HG02759 (cell line): ENCODE measurements around the gene WNT3A.

Source experiments
- ATAC-seq: cut with Tn5 transposase; IDR thresholded peaks from one replicate; pipeline ENCODE4 v1.9.1; 2021; ENCODE audit warnings: mild to moderate bottlenecking, moderate library complexity; ENCODE audit not compliant: unreplicated experiment

The WNT3A gene

DNA sequence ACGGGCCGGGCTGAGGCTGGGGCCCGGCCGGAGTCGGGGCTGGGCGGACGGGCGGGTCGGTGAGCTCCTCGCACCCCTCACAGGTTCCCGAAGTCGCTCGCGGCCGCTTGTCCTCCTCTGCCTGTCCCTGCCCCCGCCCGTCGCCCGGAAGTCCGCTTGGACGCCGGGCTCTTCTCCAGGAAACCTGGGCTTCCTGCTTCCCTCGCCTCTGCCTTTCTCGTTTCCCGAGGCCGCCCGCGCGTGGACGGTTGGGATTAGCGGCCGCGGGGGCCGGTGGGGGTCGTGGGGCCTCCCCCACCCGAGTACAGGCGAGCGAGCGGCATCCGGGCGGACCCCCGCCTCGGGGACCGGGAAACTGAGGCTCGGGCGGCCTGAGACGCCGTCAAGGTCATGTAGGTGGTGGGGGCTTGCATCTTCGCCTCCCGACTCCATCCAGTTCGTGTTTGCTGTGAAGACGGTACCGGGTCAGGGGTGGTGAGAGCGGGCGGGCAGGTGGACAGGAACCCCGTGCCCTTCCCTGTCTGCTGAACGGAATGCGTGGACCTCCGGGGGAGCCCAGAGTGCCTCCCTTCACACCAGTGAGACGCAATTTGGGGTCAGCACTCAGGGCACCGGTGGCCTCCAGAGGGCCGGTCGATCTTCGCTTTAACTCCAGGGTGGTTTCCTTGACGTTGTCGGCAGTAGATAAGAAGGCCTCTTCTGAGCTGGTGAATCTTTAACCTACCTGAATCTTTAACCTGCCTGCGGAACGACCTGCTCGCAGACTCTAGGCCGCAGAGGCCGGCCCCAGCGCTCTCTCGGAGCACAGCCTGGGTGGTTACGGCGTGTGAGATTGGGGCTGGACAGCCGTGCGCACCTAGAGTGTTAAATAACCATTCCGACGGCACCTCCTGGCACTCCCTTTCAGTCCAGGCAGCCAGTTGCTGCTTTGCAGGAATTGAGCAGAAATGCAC lies 76.4 kb downstream of the WNT3A start:
- peak; percentile 26 for ATAC-seq

DNA sequence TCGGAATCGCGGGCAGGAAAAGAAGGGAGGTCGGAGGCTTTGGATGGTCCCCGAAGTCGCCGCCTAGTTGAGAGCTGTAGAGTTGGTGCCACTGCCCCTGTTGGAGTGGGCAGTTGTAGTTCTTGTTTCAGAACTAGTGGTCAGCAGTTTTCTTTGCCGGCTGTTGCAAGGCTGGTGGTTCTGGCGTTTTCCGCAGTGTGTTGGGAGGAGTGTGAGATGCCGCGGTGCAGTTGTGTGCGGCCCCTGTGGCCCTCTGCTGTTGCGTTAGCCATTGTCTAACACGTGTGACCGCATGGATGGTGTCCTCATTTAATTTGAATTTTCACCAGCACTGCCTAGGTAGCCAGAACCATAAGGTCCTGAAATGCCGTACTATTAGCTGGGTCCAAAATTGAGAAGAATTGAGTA lies 77.1 kb downstream of the WNT3A start:
- no peak for ATAC-seq

DNA sequence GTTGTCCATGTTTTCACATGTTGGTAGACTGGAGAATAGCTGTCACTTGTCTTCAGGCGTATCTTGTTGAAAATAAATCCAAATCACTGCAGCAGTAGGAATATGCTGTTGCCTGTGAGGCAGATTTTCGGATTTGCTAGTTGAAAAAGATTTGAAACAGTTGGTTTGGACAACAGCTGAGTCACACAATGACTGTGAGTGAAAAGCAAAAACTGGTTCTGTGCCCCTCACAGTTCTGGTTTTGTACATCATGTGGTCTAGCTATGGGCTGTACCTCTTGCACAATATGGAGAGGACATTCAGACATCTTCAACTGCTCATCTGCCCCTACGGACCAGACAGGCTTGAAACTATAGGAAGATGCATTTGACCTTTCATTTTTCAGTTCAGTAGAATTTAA lies 77.5 kb downstream of the WNT3A start:
- no peak for ATAC-seq

DNA sequence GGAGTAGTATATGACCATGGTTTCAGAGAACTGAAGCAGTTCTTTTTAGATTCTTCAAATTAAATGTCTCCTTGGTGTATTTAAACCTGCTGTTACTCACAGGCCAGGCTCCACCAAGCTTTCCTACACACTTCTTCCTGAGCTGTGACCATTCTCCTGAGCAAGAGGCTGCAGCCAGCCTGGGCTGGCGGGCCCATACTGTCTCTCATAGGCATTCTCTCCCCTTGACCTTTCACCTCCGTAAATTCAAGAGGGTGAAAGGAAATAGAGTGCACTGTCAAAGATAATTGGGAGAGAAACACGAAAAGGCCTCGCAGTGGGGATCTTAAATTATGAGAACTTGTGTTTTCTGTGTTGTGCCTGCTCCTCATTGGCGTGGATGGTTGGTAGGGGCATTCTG lies 78.0 kb downstream of the WNT3A start:
- ATAC-seq: no peak

DNA sequence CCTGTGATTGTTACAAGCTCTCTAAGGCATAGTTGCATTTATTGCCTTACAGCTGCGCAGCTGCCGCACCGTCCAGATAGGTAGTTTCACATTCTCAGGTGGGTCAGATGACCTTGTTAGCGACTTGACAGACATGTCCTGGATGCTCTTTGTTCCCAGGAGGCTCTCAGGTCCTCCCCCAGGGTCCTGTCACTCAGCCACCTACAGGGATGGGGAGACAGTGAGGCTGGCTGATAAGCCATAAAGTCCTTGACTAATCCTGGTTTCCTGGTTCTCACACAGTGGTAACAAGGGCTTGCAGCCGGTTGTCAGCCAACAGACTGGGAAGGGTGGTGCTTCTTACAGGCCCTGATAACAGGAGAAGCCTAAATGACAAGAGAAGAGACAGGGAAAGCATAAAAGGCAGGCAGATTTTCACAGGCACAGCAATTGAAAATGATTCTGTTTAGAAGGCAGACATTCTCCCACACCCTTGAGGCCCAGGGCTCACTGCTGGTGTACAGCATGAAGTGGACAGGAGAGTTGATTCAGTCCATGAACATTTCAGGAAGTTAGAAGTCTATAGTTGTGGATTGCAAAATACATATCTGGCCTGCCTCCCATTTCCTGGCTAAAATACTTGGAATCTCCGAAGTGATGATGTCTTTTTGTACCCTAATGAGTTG lies 78.6 kb downstream of the WNT3A start:
- ATAC-seq: no peak

DNA sequence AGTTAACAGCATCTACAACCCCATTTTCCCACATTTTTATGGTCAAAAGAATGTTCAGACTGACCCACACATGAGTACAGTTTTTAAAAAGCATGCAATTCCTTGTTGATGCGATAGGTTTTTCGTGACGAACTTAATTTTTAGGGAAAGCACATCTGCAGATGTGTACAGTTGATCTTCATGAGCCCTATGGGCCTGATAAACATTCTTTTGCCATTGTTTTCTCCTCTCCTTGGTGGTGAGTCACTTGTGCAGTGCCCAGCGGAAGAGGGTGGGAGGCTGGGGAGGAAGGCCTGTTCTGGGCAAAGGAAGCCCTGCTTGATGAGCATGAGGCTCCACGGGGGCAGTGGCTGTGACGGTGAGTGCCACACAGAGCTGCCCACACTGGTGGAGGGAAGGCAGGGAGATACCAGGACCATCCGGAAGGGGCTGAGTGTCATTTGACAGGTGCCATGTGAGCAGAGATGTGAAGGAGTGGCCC lies 81.0 kb downstream of the WNT3A start:
- no peak for ATAC-seq

DNA sequence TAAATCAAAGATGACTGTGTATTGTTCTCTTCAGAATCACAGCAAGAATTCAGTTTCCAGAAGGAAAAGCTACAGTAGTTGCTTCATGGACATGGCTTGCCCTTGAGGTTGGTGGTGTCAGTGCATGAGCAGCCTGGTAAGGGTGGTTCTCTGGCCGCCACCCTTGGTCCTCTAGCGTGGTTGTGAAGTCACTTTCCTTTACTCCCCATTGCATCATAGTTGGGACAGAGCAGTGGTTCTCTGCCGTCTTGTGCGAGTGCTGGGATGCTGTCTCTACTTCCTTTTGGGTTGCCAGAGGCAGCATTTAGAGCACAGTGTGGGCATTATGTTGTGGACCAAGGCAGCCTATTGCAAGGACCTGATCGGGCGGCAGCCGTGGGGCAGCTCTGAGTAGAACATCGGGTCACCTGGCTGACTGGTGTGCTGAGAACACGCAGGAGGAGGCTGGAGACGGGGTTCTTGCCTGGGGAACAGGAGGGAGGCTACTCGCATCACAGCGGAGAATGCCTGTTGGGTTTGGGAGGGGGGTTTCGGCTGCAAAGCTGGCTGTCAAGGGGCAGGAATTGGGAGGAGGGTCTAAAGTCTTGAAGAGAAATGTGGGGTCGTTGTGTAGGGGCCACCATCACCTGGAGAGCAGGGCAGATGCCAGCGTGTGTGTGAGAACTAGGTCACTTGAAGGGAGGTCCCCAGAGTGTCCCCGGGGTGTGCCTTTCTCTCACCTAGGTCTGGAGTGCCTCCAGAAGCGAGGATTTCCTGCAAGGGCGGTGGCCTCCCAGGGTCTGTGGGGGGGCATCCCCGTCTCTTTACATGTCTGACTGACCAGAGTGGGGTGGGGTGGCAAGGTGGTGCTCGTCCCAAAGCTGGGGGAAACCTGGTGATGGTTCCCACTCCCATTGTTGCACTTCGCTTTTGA lies 82.0 kb downstream of the WNT3A start:
- no peak for ATAC-seq

DNA sequence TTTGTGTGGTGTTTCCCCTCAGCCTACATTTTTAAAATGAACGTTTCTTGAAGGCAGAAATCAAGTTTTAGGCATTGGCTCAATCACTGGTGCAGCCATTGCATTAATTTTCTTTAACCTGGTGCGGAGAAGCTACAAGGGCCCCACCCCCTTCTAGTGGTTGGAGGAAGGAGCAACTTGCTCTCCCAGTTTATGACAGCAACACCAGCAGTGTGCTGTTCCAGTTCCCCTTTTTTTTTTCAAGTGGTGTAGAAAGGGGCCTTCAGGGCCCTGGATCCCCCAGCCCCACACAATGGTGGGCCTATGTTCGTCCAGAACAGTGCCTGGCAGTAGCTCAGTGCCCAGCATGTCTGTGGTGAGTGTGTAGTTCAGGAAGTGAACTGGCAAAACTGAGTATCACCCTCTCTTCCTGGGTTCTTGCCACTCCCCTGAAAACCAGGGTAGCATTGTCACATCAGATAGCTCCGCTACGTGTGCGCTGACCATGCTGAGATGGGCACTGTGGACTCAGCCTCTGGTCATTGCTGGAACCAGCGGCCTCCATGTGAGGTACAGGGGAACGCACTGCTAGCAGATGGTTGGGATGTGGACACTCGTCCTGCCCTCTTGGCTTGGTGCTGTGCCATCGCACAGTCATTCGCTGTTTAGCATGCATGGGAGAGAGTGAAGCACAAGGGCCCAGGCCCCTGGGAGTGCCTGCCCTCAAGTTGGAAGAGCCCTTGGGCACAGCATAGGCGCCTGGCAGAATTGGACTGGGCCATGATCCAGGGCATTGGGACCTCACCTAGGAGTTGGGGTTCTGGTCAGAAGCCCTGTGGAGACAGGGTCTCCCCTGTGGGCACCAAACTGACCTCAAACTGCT lies 83.0 kb downstream of the WNT3A start:
- no peak for ATAC-seq

DNA sequence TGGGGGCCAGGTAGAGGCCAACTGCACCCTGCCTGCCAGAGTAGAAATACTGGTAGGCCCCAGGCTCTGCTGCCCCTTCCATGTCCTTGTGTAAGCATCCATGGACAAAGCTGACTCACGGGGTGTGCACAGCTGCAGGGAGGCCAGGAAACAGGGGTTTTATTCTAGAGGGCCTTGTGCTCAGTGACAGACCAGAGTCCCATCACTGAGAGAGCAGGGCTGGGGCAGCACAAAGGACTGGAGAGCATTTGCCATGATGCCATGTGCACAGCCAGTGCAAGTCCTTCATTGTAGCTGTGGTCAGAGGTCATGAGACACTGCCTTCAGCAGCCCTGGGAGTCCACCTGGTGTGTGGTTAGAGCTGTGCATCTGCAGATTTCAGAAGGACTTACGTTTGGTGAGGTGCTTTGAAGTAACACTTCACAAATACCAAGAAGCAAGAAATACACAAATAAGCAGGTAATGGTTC lies 83.8 kb downstream of the WNT3A start:
- peak; percentile 42 for ATAC-seq

DNA sequence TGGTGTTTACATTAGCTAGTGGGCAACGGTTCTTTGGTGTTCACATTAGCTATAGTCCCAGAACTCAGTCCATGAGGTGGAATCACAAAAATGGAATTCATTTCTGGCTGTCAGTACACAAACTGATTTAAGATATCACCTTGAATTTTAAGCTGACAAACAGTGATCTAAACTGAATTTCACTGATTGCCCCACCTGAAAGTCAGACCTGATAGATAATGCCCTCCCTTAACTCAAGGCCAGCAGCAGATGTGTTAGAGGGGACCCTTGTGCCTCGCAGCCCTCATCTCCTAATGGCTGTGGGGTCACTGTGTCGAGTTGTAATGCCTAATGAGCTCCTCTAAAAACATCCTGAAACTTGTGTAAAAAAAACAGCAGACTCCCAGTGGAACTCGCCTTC lies 84.3 kb downstream of the WNT3A start:
- no peak for ATAC-seq

DNA sequence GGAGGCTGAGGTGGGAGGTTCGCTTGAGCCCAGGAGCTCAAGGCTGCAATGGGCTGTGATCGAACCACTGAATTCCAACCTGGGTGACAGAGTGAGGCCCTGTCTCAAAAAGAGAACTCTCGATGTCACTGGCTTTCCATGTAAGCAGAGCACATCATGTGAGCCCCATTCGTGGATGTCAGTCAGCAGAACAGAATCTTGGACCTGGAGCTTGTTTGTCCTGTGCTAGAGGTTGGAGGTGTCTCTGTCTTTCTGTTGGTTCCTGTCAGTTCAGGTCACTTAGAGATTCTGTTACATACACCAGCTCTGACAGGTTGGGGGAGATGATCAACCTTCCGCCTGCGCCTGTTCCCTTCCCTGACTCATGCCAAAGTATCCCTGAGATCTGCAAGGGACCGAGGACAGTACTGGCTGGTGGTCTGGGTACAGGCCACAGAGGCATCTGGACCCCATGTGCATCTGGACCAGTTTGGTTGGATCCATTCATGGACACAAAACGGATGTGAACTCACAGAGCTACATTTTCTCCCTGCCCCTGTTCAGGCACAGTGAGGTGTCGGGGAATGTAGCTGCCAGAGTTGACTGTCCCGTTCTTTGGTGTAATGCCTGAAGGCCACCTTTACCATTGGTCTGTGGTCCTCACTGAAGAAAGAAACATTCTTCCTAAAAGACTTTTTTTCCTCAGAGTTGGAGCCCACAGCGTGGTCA lies 85.7 kb downstream of the WNT3A start:
- ATAC-seq: no peak

DNA sequence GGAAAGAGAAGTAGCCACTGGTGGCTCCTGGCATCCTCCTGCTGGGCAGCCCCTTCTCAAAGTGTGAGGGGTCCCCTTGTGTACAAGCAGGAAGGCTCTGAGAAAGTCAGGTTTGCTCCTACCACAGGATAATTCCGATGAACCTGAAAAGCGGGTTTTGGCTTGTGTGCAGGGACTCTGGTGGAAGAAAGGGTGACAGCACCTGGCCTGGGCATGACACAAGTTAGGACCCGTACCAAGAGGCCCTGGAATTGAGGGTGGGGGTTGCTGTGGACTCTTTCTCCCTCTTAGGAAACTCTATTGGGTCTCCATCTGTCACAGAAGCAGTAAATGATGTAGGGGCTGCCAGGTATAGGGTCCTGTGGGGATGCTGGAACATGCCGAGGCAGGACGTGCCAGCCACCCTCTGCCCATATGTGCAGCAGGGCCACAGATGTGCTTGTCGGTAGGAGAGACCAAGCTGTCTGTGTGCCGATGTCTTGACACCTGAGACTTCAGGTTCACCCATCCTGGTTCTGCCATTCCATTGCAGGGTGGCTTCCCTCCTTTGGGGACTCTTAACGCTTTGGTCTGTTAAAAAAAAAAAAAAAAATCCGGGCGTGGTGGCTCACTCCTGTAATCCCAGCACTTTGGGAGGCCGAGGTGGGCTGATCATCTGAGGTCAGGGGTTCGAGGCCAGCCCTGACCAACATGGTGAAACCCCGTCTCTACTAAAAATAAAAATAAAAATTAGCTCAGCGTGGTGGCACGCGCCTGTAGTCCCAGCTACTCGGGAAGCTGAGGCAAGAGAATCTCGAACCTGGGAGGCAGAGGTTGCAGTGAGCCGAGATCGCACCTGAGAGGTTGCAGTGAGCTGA lies 86.5 kb downstream of the WNT3A start:
- no peak for ATAC-seq

DNA sequence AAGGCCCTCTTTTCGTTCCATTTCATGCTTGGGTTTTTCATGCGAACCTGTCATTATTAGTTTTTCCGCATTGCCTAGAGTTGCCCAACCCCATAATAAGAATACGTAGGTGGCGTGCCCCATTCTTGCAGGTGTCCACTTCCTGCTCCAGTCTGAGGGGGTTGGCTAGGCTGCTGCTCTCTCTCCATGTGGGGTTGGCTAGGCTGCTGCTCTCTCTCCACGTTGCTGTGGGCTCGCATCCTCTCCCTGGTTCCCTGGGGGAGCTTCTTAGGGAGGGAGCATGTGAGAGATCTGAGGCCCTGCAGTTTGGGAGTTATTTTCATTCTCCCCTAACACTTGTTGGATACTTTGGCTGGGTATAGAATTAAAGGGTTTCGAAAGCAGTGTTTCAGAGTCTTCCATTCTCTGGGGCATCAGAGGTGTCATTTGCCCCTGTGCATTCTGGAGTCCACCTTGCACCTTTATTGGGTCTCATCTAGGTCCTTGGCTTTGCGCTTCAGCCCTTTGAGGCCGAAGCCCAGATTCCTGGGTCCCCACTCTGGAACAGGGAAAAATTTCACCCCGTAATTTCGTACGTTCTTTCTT lies 87.7 kb downstream of the WNT3A start:
- ATAC-seq: no peak

DNA sequence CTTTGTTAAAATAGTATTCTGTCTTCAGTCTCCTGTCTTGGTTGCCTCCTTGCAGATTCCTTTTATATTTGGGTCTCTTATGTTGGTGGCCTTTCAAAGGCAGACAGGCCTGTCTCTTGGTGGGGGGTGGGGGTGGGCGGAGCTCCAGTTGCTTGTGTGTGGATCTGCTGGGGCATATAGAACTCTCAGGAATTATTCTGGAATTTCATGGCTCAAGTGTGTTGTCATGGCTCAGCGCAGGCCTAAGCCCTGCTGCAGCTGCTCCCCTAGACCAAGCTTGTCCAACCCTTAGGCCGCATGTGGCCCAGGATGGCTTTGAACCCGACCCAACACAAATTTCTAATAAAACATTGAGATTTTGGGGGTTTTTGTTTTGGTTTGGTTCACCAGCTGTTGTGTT lies 88.4 kb downstream of the WNT3A start:
- ATAC-seq: no peak

DNA sequence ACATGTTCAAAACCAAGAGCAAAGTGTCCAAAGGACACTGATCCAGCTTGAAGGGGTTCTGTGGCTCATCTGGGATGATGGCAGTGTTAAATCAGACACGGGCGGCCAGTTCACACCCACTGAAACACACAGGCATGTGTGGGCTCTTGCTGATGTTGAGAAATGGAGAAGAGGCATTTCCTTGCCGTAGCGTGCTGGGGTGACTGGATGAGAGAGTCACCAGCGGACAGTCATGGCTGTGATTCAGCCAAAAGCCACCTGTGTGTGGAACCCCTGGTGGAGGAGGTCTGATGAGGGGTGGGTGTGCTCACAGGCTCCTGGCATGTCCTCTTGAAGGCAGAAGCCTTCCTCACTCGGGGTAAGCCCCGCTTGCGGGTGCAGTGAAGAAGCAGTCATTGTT lies 89.1 kb downstream of the WNT3A start:
- ATAC-seq: no peak

DNA sequence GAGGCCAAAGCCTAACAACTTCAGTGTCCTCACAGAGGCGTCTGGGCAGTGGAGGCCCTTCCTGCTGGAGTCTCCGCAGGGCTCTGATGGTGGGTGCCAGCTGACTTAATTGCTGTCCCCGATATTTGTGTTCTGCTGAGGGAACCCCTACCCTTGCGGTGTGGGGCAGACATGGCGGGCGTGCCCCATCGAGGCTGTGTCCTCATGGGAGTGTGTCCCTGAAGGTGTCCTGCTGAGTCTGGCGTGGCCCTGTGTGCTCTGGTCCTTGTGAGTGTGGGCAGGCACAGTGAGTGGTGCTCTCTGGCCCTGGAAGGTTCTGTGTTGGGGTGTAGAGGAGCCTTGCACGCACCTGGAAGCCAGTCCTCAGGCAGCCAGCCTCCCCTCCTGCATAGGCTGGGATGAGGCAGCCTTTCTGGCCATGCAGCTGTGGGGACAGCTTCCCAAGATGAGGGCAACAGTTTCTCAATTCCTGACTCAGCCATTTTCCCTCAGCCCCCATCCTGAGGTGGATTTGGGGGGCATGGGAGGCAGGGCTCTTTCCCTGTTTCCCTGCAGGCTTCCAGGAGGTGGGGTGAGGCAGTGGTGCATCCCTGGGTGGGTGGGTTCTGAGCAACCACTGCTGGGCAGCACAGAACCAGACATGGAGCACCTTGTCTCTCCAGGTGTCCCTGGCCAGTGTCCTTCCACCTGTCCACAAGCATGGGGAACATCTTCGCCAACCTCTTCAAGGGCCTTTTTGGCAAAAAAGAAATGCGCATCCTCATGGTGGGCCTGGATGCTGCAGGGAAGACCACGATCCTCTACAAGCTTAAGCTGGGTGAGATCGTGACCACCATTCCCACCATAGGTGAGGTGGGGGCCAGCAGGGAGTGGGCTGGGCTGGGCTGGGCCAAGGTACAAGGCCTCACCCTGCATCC lies 89.9 kb downstream of the WNT3A start:
- ATAC-seq: no peak
